Thymus (tissue), 11 donors: ENCODE results near the gene FRMD4A. TPM values are rescaled to one million over a fixed set of nuclear protein-coding genes. Genes with fewer than 3 reads are reported as not detected.

ENCODE experiments used
- DNase-seq, 9 donors: peaks; one replicate each; pipeline ENCODE4 v3.0.0-alpha.2; 2013; ENCODE audit warnings: low spot score in 9 of 9, low read depth in 6 of 9, missing footprints in 1 of 9
- H3K27ac ChIP-seq, 2 donors: one replicate each; pipeline ENCODE4 v1.5.1; 2013; ENCODE audit warnings: control low read depth in 1 of 2, low read depth in 1 of 2, low read length in 1 of 2, mild to moderate bottlenecking in 1 of 2, moderate library complexity in 1 of 2
- H3K27me3 ChIP-seq, 2 donors: one replicate each; pipeline ENCODE4 v1.5.1; 2013; ENCODE audit warnings: low read length in 1 of 2; ENCODE audit not compliant: control insufficient read depth in 2 of 2, insufficient read depth in 1 of 2
- H3K36me3 ChIP-seq, 2 donors: one replicate each; pipeline ENCODE4 v1.5.1; 2013; ENCODE audit warnings: low read length in 1 of 2, mild to moderate bottlenecking in 1 of 2, moderate library complexity in 1 of 2; ENCODE audit not compliant: control insufficient read depth in 2 of 2, insufficient read depth in 2 of 2
- H3K4me1 ChIP-seq, 2 donors: one replicate each; pipeline ENCODE4 v1.5.1; 2013; ENCODE audit warnings: low read length in 2 of 2; ENCODE audit not compliant: control insufficient read depth in 2 of 2, insufficient read depth in 2 of 2
- H3K4me3 ChIP-seq, 2 donors: one replicate each; pipeline ENCODE4 v1.5.1; 2013; ENCODE audit warnings: low read length in 2 of 2, control low read depth in 1 of 2, mild to moderate bottlenecking in 1 of 2
- H3K9me3 ChIP-seq, 2 donors: one replicate each; pipeline ENCODE4 v1.5.1; 2013; ENCODE audit warnings: low read length in 1 of 2, mild to moderate bottlenecking in 1 of 2; ENCODE audit not compliant: control insufficient read depth in 2 of 2, insufficient read depth in 1 of 2
- WGBS: extraction: QIAGEN DNeasy Blood & Tissue Kit; methylation state at CpG from one replicate; pipeline ENCODE4 v1.1.7; 2013; 5-methylcytosine and 5-hydroxymethylcytosine counted together
- polyA plus RNA-seq: library from polyadenylated mRNA; stranded (reverse); fragments of 200-250 nt; gene quantifications from one replicate; pipeline ENCODE4 v1.2.3, GENCODE V29; 2013
- total RNA-seq: library from RNA; stranded (reverse); fragments of 120-200 nt; gene quantifications from one replicate; pipeline ENCODE4 v1.2.4, GENCODE V29; 2013
- donor health status: healthy.

The FRMD4A gene
- total and polyA plus RNA-seq, 2 donors: 13.3 to 16.2 TPM

DNA sequence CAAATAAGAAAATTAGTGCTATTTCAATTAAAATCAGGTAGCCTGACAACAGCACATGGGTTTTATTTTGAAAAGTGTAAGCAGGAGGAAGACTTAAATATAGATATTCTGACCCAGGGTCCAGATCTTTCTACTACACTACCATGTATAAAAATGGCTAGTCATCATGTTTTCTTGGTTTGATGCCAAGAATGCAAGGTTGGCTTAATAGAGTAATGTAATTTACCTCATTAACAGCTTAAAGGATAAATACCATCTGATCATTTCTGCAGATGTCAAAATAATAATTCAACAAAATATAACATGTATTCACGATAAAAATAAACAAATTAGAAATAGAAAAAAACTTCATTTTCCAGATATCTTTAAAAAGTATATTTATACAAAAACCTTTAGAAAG, 39.4 kb downstream of the FRMD4A start:
- Histone ChIP-seq H3K4me3 (no peak overlapping the region), H3K36me3 (no peaks in the 10 kb centered on the region), H3K9me3 (no peaks in the 10 kb centered on the region), H3K27ac (no peak overlapping the region), H3K4me1 (no peaks in the 10 kb centered on the region), H3K27me3 (no peaks in the 10 kb centered on the region)
- 99% methylated on average over 1 of the region's 1 CpG for WGBS
- DNase-seq: no peak

DNA sequence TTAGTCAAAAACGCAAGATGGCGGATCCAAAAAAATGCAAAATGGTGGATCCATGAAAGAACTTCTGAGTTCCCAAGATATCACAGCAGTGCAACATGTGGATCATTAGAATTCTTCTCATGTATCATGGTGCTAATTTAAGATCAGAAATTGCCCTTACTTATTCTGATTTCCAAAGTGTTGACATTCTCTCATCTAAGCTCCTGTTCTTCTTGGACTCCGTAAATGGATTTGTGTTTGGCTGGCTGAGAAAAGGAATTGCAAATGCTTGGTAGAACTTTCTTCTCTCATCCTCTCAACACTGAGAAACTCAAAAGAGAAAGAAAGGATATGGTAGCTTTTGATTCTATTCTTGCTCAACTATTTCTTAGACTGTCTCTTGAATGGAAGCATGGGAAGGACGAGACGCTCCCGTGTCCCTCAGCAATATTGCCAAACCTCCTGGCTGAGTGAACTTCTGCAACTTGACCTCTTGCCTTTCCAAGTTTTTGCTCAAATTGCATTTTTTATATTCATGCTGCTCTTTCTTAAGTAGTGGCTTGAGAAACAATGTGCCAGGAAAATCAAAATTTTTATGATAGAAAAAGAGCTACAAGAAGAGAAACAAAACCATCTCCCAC, 44.7 kb downstream of the FRMD4A start:
- no peak for DNase-seq
- 96% methylated on average over 6 of the region's 6 CpGs for WGBS
- Histone ChIP-seq H3K36me3 (no peaks in the 10 kb centered on the region), H3K27ac (no peak overlapping the region), H3K4me3 (no peak overlapping the region), H3K4me1 (no peaks in the 10 kb centered on the region), H3K27me3 (no peaks in the 10 kb centered on the region), H3K9me3 (no peaks in the 10 kb centered on the region)

GRCh38 chr10:14282276-14282675, 48.4 kb downstream of the FRMD4A start:
- H3K36me3 ChIP-seq: no peaks in the 10 kb centered on the region
- no peaks in the 10 kb centered on the region for H3K27me3 ChIP-seq
- H3K4me3 ChIP-seq: no peak overlapping the region
- no peak overlapping the region for H3K27ac ChIP-seq
- 89% methylated on average over 4 of the region's 4 CpGs for WGBS
- H3K9me3 ChIP-seq: no peaks in the 10 kb centered on the region
- DNase-seq: no peak
- no peaks in the 10 kb centered on the region for H3K4me1 ChIP-seq

GRCh38 chr10:14278533-14278932, 52.2 kb downstream of the FRMD4A start:
- no peaks in the 10 kb centered on the region for H3K9me3 ChIP-seq
- 94% methylated on average over 8 of the region's 8 CpGs for WGBS

GRCh38 chr10:14276210-14276609, 54.5 kb downstream of the FRMD4A start:
- no peaks in the 10 kb centered on the region for H3K36me3 ChIP-seq
- WGBS: 87% methylated on average over 4 of the region's 4 CpGs
- H3K4me1 ChIP-seq: no peaks in the 10 kb centered on the region
- no peak overlapping the region for H3K4me3 ChIP-seq
- H3K27ac ChIP-seq: no peak overlapping the region
- DNase-seq: no peak
- H3K9me3 ChIP-seq: no peaks in the 10 kb centered on the region
- no peaks in the 10 kb centered on the region for H3K27me3 ChIP-seq

More at GRCh38 chr10:14278533-14278932, 52.2 kb downstream of the FRMD4A start:
- Histone ChIP-seq H3K36me3 (no peaks in the 10 kb centered on the region), H3K4me3 (no peak overlapping the region), H3K27me3 (no peaks in the 10 kb centered on the region), H3K4me1 (no peaks in the 10 kb centered on the region), H3K27ac (no peak overlapping the region)
- DNase-seq: no peak

GRCh38 chr10:14271621-14272020, 59.1 kb downstream of the FRMD4A start:
- 98% methylated on average over 3 of the region's 3 CpGs for WGBS
- no peak for DNase-seq
- no peaks in the 10 kb centered on the region for H3K4me1 ChIP-seq
- no peaks in the 10 kb centered on the region for H3K36me3 ChIP-seq
- no peaks in the 10 kb centered on the region for H3K9me3 ChIP-seq
- H3K27me3 ChIP-seq: no peaks in the 10 kb centered on the region
- no peak overlapping the region for H3K4me3 ChIP-seq
- H3K27ac ChIP-seq: no peak overlapping the region

GRCh38 chr10:14270370-14270769, 60.4 kb downstream of the FRMD4A start:
- H3K27me3 ChIP-seq: no peaks in the 10 kb centered on the region
- 92% methylated on average over 3 of the region's 3 CpGs for WGBS
- no peaks in the 10 kb centered on the region for H3K4me1 ChIP-seq
- no peak for DNase-seq
- no peak overlapping the region for H3K27ac ChIP-seq
- H3K36me3 ChIP-seq: no peaks in the 10 kb centered on the region
- H3K9me3 ChIP-seq: no peaks in the 10 kb centered on the region
- H3K4me3 ChIP-seq: no peak overlapping the region

GRCh38 chr10:14265709-14266108, 65.0 kb downstream of the FRMD4A start:
- Histone ChIP-seq H3K9me3 (no peaks in the 10 kb centered on the region), H3K27ac (no peak overlapping the region), H3K4me3 (no peak overlapping the region), H3K4me1 (no peaks in the 10 kb centered on the region), H3K36me3 (no peaks in the 10 kb centered on the region), H3K27me3 (peaks cover 0 to 4% of the 10 kb centered on the region in 2 donors)
- 99% methylated on average over 4 of the region's 4 CpGs for whole genome bisulfite sequencing
- DNase-seq: no peak

DNA sequence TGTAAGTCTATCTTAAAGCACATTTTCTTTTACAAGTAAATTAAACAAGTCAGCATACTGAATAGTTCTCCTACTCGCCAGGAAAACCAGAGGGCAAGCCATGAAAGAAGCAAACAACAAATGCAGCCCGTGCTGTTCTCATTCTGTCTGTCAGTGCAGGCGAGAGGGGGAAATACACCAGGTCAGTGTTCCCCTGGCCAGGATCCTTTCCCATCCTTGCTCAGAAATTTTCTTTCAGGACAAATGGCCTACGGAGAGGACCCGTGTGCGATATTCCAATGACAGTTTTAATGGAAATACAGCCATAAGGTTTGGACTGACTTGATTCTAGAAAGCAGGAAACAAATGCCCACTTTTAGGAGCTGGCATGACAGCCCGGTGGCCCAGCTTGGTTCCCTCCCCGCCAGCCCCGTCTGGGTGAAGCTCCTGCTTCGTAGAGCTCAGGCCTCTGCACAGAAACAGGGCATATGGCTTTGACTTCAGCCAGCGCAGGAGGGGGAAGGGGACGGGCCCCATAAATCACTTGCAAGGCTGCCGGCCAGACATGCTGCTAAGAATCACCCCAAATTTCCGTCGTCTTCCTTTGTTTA, 67.8 kb downstream of the FRMD4A start:
- 48% methylated on average over 15 of the region's 15 CpGs for WGBS
- H3K4me3 ChIP-seq: no peak overlapping the region
- H3K9me3 ChIP-seq: no peaks in the 10 kb centered on the region
- no peaks in the 10 kb centered on the region for H3K4me1 ChIP-seq
- H3K27me3 ChIP-seq: peaks cover 0 to 4% of the 10 kb centered on the region in 2 donors
- DNase-seq: no peak
- no peak overlapping the region for H3K27ac ChIP-seq
- H3K36me3 ChIP-seq: no peaks in the 10 kb centered on the region
